ENCODE measurements around the gene PPP2R2B. TPM values are rescaled to one million over a fixed set of nuclear protein-coding genes. Genes with fewer than 3 reads are reported as not detected.

PPP2R2B gene
- polyA plus RNA-seq (ENCODE audit: insufficient read length in 4 of 4): 10 to 100 TPM; 13.1 to 14.9 (median 13.9) TPM

- no peak for DNase-seq (ENCODE audit: low read depth in 4 of 4, low spot score in 2 of 4)
These were observed at the start of gene PPP2R2B for GRCh38 chr5:146878476-146879172. TSS of gene PPP2R2B (minus strand) at chr5:146878757.

GRCh38 chr5:146924132-146924531, 45.6 kb upstream of the PPP2R2B start:
- DNase-seq (ENCODE audit: low read depth in 4 of 4, low spot score in 2 of 4): no peak

- no peak for DNase-seq (ENCODE audit: low read depth in 4 of 4, low spot score in 2 of 4)
These were observed 42.7 kb upstream of the PPP2R2B start for GRCh38 chr5:146921225-146921624.

GRCh38 chr5:146920351-146920881, 41.9 kb upstream of the PPP2R2B start:
- DNase-seq (ENCODE audit: low read depth in 4 of 4, low spot score in 2 of 4): no peak

DNA sequence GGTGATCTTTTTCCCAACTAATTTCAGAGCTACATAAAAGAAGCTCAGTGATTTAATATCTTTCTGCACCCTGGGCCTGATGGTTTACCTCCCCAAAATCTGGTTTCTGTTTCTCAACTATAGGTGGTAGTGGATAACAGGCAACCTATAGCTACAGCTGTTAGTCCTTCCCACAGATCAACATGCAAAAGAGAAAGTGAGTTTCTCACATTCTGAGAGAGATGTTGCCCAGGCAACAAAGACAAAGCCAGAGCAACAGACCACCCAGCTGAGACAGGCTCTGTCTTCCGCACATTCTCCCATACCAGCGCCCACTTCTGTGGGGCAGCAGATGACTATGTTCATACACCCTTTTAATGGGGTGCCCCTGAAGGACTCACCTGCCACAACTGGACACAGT, 40.7 kb upstream of the PPP2R2B start:
- peak in 1 of 4 donors; percentile 13 for DNase-seq (ENCODE audit: low read depth in 4 of 4, low spot score in 2 of 4)

GRCh38 chr5:146917931-146918330, 39.4 kb upstream of the PPP2R2B start:
- DNase-seq (ENCODE audit: low read depth in 4 of 4, low spot score in 2 of 4): no peak

- no peak for DNase-seq (ENCODE audit: low read depth in 4 of 4, low spot score in 2 of 4)
These were observed 34.3 kb upstream of the PPP2R2B start for GRCh38 chr5:146912874-146913273.

DNA sequence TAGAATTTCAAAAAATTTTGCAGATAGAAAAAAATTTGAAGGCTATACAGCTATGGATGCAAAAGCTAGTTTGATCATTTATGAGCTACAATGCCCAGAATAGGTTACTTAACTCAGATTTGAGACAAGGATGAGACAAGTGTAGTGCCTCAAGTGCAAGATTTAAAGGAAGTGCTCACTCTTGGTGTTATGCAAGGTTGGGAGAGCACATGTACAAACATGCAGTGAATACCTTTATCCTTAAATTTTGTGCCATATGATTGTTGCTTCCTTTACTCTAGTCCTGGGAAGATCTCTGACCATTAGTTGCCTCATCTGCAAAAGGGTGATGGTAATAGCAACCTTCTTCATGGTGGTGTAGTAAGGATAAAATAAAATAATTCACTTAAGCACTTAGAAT, 31.7 kb upstream of the PPP2R2B start:
- no peak for DNase-seq (ENCODE audit: low read depth in 4 of 4, low spot score in 2 of 4)

GRCh38 chr5:146909255-146910068, 30.9 kb upstream of the PPP2R2B start:
- DNase-seq (ENCODE audit: low read depth in 4 of 4, low spot score in 2 of 4): no peak

- no peak for DNase-seq (ENCODE audit: low read depth in 4 of 4, low spot score in 2 of 4)
These were observed 28.2 kb upstream of the PPP2R2B start for GRCh38 chr5:146906803-146907202.

- no peak for DNase-seq (ENCODE audit: low read depth in 4 of 4, low spot score in 2 of 4)
These were observed 26.3 kb upstream of the PPP2R2B start for GRCh38 chr5:146904890-146905289.

GRCh38 chr5:146903789-146904188, 25.2 kb upstream of the PPP2R2B start:
- no peak for DNase-seq (ENCODE audit: low read depth in 4 of 4, low spot score in 2 of 4)

GRCh38 chr5:146902471-146902870, 23.9 kb upstream of the PPP2R2B start:
- no peak for DNase-seq (ENCODE audit: low read depth in 4 of 4, low spot score in 2 of 4)

DNA sequence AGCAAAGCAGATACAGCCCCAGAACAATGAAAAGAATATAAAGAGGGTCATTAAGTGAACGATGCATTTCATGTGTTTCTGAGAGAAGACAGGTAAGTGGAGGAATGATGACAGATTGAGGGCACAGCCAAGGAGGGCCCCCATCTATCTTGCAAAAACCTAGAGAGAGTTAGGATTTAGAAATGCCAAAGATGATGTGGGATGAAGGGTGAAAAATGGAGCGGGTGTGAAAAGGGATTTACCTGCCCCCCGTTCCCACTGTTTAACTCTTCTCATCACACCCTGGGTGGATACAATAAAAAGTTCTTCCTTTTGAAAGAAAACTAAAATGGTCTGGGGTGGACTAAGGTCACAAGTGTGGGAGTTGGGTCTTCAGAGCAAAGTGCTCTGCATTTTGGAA, 18.5 kb upstream of the PPP2R2B start:
- no peak for DNase-seq (ENCODE audit: low read depth in 4 of 4, low spot score in 2 of 4)

GRCh38 chr5:146894753-146895521, 16.4 kb upstream of the PPP2R2B start:
- DNase-seq (ENCODE audit: low read depth in 4 of 4, low spot score in 2 of 4): no peak

GRCh38 chr5:146893991-146894390, 15.4 kb upstream of the PPP2R2B start:
- DNase-seq (ENCODE audit: low read depth in 4 of 4, low spot score in 2 of 4): no peak

DNA sequence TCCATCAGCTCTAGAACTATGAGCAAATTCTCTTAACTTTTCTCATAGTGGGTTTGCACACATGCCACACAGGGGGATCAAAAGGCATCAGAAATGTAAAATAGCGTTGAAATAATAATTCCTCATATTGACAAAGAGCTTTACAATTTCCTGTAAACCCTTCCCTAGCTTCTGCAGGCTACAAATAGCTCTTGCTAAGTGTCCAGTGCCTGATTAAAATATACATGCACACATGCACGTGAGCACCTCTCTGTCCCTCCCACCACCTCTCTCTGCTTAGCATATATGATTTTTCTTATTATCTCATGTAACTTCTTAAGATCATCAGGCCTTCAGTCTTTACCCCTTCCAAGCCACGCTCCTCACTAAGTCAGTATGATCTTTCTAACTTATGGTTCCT, 13.7 kb upstream of the PPP2R2B start:
- DNase-seq (ENCODE audit: low read depth in 4 of 4, low spot score in 2 of 4): no peak

DNA sequence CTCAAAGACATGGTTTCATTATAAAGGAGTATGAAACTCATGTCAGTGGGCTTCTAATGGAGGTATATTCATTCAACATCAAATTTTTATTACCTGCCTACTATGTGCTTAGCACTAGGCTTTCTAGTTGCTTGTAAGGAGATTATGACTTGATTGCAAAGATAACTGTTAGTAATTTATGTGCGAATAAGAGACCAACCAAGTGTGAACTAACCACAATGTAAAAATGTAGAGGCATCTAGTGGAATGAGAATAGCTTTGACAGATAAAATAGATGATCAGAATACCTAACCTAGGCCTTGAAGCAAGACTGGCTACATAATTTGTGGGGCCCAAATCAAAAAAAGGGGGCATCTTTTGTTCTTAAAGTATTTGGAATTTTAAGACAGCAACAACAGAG, 13.0 kb upstream of the PPP2R2B start:
- no peak for DNase-seq (ENCODE audit: low read depth in 4 of 4, low spot score in 2 of 4)

- DNase-seq (ENCODE audit: low read depth in 4 of 4, low spot score in 2 of 4): no peak
These were observed 12.3 kb upstream of the PPP2R2B start for GRCh38 chr5:146890731-146891440.

DNA sequence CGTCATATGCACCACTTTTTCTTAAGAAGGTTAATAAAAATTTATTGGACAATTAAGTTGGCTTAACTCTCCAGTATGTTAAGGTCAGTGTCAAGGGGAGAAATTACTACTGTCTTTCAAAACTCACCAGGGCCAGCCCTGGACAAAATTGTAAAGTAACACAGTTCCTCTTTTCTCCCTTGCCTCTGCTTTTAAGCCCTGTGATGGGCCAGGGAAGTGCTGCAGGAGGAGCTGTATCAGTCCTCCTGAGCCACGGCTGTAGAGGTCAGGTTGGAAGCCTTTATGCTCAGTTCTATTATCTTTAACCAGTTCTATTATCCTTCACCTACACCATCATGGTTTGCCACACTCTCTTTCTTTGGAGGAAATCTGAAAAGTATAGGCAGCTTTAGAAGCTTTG, 11.5 kb upstream of the PPP2R2B start:
- DNase-seq (ENCODE audit: low read depth in 4 of 4, low spot score in 2 of 4): no peak
